ENCODE measurements around the gene CCSER1.

DNA sequence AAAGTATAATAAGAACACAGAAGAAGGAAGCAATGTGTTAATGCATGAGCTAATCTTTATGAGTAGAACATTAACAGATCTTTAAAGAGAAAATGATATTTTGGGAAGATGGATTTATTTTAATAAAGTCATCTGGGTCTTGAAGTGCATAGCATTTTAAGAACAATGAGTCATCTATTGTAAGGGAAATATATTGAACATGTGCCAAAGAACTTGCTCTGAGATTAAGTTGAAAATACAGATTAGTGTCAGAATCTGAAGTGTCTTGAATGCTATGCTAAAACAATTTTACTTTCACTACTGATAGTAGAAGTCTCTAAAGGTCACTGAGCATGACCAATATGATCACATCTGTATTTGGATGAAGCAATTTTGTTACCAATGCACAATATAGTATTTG lies 1399.9 kb downstream of the CCSER1 start:
- TF ChIP-seq, protein P1, sequence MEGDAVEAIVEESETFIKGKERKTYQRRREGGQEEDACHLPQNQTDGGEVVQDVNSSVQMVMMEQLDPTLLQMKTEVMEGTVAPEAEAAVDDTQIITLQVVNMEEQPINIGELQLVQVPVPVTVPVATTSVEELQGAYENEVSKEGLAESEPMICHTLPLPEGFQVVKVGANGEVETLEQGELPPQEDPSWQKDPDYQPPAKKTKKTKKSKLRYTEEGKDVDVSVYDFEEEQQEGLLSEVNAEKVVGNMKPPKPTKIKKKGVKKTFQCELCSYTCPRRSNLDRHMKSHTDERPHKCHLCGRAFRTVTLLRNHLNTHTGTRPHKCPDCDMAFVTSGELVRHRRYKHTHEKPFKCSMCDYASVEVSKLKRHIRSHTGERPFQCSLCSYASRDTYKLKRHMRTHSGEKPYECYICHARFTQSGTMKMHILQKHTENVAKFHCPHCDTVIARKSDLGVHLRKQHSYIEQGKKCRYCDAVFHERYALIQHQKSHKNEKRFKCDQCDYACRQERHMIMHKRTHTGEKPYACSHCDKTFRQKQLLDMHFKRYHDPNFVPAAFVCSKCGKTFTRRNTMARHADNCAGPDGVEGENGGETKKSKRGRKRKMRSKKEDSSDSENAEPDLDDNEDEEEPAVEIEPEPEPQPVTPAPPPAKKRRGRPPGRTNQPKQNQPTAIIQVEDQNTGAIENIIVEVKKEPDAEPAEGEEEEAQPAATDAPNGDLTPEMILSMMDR (conservative IDR thresholded peaks at IDR 0.05; ENCODE audit: low read depth in 2 of 2): no peak
- TF ChIP-seq CREB1 (CRISPR knock-in tag; IDR thresholded peaks at IDR 0.05; ENCODE audit: low read depth) (no peak), EZH2phosphoT487 (IDR thresholded peaks at IDR 0.05; ENCODE audit: unreplicated experiment) (no peak), JUNB (IDR thresholded peaks at IDR 0.05; ENCODE audit: unreplicated experiment) (no peak)
